D721Med (cell line): ENCODE results near the gene SCMH1.

Source experiments
- DNase-seq: peaks from one replicate; pipeline ENCODE4 v3.0.0; 2011; ENCODE audit warnings: low spot score; ENCODE audit not compliant: insufficient read length
- FAIRE-seq: peaks from 2 replicates; lab custom pipeline; 2011; peaks lifted over from hg19 to GRCh38; lab: Jason Lieb, UNC
- CTCF ChIP-seq: IDR thresholded peaks from 2 replicates; pipeline ENCODE4 v1.5.1; 2012; ENCODE audit warnings: mild to moderate bottlenecking, control low read depth; ENCODE audit not compliant: insufficient read depth; ENCODE audit errors: missing control alignments

Gene SCMH1

DNA sequence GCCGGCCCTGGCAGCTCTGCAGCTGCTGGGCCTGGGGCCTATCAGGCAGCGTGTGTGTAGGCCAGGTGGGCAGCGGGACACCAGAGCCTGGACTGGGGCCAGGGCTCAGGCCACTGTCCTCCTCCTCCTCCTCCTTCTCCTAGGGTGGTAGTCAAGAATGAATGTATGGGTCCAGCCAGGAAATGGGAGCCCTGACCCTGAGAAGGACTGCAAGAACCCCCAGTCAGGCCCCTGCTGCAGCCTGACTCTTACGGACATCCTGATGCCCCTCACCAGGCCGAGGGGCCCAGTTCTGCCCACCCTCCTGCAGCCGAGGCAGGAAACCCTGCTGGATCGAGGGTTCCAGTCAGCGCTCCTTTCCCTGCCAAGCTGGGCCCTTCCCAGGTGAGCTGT lies 224.1 kb downstream of the SCMH1 start:
- FAIRE-seq (no peak), DNase-seq (no peak)
- no peak for TF ChIP-seq CTCF

DNA sequence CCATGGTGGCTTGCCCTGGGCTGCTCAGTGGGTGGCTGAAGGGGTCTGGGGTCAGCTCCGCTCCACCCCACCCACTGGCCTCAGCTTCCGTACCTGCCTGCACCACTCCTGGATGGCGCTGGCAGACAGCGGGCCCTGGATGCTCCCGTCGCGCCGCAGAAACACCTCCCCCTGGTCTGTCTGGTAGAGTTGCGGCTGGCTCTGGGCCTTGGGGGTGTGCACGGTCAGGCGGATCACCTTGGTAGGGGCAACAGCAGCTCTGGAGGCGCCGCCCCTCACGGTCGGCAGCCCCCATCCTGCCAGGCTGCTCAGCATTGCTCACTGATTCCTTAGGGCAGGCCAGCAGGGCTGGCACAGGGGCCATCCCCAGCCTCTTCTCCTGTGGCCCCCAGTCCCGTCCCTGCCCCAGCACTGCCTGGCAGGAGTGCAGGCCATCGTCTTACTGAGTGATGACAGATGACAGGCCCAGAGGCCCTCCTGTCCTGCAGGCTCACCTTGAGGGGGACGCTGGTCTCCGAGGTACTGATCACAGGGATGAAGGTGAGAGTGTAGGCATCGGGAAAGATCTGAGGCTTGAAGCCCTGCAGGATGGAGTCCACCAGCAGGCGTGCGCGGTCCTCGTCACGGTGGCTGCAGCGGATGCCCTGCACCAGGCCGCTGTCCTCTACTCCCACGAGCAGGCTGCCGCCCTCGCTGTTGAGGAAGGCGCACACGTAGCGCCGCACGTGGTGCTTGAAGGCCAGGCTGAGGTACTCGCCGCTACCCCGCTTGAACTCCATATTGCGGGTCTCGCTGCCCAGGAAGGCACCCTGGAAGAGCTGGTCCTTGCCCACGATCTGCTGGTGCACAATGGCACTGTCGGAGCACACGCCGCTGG lies 224.7 kb downstream of the SCMH1 start:
- no peak for TF ChIP-seq CTCF
- FAIRE-seq (no peak), DNase-seq (no peak)

GRCh38 chr1:41015897-41016470 lies 226.1 kb downstream of the SCMH1 start:
- no peak for TF ChIP-seq CTCF
- DNase-seq (no peak), FAIRE-seq (no peak)

DNA sequence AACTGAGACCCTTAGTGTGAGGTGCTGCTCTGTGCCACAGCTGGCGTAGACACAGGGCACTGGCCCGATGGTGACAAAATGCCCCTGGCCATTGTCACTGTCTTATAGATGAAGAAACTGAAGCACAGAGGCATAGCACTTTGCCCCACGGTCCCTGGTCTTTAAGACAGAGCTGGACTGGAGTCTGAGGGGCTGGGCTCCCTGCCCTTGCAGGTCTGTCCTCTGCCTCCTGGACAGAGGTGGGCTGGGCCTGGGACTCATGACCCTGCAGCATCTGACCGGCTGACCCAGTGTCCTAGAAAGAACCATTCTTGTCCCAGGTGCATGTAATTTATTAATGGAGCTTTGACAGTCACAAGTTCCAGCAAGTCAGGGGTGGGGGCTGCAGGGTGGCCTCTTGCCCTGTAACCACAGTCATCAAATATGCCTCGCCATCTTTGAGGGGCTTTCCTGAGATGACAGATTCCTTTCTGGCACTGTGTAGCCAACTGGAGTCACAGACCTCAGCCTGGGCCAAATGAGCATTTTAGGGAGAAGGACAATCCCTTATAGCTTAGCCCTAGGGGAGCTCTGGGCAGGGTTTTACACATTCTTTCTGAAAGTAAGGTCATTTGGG lies 226.7 kb downstream of the SCMH1 start:
- TF ChIP-seq CTCF: no peak
- FAIRE-seq (no peak), DNase-seq (no peak)

DNA sequence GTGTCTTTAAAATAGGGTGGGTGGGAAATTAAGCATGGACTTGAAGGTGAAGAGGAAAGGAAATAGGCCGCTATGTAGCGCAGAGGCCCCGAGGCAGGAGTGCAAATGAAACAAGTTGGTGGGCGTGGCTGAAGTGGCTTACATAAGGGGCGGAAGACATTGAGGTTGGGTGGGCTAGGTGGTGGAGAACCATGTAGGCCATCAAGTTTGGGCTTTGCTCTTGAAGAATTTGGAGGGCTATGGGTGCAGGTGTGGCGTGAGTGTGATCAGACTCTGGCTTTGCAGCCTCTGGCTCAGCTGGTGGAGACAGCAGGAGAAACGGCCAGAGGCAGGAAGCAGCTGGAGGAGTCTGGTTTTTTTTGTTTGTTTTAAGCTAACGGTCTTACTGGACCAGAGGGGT lies 227.2 kb downstream of the SCMH1 start:
- no peak for FAIRE-seq
- no peak for TF ChIP-seq CTCF

DNA sequence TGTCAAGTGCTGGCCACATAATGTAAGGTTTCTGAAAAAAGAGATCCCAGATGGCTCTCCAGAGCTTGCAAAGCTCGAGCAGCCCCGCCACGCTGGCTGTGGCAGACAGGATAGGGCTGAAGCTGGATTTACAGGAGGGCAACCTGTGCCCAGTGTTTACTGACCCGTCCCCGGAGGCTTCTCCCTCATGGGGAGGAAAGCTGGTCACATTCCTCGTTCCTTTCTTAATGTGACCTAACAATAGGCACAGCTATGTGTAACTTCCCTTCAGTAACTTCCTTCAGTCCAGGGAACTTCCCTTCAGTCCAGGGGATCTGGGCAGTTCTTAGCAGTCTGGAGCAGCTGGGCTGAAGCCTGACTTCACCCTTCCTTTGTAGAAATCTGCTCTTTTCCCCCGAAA lies 228.3 kb downstream of the SCMH1 start:
- TF ChIP-seq CTCF: no peak
- FAIRE-seq: no peak
- no peak for DNase-seq

More for the DNA sequence above, 227.2 kb downstream of the SCMH1 start:
- DNase-seq: no peak
